Measurements from ENCODE around the gene CCND1.
A peak's percentile ranks its signal among the peaks of the same experiment; 100 is the strongest.

The CCND1 gene

DNA sequence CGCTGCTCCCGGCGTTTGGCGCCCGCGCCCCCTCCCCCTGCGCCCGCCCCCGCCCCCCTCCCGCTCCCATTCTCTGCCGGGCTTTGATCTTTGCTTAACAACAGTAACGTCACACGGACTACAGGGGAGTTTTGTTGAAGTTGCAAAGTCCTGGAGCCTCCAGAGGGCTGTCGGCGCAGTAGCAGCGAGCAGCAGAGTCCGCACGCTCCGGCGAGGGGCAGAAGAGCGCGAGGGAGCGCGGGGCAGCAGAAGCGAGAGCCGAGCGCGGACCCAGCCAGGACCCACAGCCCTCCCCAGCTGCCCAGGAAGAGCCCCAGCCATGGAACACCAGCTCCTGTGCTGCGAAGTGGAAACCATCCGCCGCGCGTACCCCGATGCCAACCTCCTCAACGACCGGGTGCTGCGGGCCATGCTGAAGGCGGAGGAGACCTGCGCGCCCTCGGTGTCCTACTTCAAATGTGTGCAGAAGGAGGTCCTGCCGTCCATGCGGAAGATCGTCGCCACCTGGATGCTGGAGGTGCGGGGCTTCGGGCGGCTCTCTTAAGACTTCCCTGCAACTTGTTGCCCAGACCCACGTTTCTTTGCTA, at the start of gene CCND1:
CCND1 (plus strand) TSS at position 162 of the 587 bp plus-strand sequence; CDS start at position 320, 158 bp downstream.
- DNase-seq: peak; percentile 51

DNA sequence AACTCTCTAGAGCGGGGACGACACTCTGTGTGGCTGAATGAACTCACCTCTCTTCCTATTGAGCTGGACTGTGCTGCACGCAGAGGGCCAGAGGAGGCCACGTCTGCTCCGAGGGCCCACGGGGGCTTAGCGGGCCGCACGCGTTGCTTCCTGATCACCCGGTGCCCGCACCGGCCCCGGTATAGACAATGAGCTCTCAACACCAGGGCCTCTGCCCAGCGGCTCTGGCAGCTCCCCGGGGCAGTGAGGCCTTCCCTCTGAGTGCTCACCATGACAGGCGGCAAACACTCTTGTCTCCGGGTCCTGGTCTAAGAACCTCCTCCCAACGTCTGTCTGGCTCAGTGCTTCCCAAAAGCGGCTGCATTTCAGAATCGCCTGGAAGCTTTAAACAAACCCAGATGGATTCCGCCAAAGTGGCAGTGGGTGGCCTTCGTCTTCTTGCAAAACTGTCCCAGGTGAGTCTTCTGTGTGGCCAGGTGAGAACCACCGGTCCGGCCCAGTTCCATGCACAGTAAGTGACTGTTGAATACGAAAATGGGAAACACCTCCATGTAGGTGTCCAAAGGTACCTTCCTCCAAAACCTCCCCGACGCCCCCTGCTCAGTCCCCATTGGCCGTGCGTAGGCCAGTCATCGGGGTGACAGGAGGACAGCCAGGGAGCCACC, 47.8 kb upstream of the CCND1 start:
- DNase-seq: no peak

DNA sequence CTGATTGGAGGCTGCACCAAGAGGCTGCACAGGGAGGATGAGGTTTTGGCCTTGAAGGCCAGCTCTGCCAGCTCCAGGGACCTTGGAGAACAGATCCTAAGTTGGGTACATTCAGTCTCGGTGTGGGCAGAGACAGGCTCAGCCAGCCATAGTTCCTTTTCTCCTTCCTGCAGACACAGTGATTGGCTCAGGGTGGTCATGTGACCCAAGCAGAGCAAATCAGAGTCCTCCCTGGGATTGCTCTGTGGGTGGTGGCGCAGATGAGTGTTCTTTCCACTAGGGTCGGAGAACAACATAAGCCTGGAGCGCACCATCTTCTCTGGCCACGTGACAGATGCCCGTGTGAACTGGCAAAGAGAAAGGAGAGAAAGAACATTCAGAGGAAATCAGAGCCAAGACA, 47.1 kb upstream of the CCND1 start:
- no peak for DNase-seq

DNA sequence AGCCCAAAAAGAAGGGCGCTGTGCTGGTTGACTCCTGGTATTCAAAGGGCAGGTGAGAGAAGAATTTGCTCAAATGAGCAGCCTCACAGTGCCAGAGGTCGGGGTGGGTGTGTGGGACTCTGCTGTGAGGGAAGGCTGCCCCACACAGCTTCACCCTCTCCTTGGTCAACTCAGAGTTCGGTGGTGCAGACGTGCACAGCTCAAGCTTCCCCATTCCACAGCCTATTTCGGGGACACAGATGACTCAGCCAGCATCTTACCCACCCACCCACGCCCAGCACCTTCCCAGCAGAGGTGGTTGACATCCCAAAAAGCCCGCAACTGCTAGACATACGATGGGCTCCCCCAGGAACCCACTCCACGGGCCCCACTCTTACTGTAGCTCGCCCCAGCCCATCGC, 46.5 kb upstream of the CCND1 start:
- DNase-seq: no peak

DNA sequence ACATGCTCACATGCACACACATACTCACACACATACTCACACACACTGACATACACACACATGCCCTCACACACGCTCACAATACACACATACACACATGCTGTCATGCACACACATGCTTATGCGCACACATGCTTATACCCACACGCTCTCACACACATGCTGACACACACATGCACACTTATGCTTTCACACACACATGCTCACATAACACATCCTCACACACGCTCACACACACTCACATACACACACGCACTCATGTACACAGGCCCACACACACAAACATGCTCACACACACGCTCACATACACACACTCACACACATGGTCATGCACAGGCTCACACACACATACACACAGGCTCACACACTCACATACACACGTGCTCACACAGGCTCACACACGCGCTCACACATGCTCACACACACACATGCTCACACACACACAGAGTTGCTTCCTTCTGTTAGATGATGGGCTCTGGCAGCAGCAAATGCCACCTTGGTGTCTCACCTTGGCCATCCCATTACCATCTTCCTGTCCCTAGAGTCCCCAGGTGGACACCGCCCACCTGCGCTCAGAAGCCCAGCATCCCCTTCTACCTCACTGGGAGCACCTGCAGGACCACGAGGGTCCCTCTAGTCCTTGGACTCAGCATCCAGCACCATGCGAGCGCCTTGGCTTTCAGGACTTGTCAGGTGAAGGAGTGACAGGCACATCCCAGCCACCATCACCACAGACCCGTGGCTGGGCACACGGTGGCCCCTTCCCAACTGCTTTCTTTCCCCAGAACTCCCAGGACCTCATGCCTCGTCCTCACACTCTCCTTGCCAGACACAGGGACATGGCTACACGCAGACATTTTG, 44.9 kb upstream of the CCND1 start:
- DNase-seq: no peak

DNA sequence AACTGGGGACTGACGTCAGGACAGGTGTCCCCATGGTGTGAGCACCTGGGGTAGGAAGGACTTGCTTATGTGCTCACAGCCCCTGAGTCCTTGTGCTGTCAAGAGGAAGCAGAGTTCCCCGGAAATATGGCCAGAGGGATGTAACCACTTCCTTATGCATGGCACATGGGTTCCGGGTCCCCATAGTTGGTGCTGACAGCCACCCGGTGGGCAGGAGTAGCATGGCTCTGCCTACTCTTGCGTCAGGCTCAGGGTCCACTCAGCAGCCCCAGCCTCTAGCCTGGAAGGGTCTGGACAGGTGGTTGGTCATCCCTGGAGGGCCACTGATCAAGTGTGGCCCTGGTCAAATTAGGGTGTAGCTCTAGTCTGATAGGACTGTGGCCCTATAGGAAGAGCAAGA, 42.8 kb upstream of the CCND1 start:
- no peak for DNase-seq

DNA sequence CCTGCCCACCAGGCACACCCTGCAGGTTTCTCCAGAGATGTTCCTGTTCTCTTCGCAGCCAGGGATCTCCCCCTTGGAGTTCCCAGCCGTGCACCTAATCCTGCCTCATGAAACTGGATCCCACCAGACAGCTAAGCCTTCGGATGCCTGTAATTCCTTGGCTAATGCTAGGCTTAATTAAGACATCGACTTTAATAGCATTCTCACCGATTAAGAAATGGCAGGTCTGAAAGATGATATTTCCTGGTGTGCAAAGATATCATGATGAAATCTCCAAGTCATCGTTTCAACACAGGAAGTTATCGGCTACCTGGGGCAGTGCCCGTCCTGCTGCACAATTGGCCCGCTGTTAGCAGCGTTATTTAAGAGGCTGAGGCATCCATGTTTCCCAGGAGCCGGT, 41.5 kb upstream of the CCND1 start:
- DNase-seq: no peak

DNA sequence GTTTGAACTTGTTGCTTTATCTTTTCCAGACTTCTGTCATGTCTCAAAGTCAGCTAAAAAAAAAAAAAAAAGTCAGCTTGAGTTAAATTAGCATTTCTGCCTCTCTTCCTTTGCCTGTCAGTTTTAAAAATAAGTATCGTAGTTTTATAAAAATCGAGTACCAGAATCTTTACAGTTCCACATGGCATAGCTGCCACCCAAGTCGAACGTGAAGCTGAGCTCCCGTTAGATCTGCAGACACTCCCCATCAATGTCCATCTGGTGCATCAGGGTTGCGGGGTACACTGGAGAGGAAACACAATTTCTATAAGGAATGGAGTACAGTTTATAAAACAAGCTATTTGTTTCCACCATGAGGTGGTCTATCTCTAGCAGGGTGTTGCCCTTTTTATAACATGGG, 41.0 kb upstream of the CCND1 start:
- no peak for DNase-seq

DNA sequence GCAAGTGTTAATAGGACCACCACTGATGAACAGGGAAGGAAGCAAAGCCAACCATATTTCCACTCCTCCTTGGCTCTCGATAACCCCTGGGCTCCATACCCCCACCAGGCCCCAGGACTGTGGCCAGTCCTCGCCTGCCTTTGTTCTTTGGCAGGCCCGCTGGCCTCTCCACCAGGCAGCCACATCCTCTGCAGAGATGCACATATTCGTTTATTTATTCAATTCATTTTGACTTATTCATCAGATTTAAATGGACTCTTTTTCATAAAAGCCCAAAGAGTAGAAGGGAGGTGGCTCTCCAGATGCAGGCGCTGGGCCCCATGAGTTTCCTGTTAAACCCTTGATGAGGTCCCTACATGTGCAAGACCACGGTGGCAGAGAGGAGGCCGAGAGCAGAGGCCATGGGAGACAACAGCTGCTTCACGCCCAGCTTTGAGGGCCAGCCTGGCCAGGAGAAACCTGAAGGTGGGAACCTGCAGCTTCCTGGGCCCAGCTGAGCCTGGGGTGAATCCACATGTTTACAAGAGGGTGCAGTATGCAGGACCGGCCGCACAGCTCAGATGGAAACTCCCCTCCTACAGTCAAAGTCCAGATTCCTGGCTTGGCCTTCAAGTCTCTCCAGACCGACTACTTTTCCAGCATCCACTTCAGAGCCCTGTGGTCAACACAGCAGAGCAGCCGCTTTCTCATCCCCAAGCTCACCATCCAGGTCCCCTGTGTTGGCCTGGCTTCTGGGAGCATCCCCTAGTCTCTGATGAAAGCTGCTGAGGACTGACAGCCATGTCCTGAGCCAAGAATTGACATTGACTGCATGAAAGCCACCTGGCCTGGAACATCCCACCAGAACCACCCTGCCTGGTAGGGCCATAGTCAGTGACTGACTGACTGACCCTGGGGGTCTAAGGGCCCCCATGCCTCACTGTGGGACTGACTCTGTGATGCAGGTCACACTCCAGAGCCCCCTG, 39.7 kb upstream of the CCND1 start:
- DNase-seq: no peak

DNA sequence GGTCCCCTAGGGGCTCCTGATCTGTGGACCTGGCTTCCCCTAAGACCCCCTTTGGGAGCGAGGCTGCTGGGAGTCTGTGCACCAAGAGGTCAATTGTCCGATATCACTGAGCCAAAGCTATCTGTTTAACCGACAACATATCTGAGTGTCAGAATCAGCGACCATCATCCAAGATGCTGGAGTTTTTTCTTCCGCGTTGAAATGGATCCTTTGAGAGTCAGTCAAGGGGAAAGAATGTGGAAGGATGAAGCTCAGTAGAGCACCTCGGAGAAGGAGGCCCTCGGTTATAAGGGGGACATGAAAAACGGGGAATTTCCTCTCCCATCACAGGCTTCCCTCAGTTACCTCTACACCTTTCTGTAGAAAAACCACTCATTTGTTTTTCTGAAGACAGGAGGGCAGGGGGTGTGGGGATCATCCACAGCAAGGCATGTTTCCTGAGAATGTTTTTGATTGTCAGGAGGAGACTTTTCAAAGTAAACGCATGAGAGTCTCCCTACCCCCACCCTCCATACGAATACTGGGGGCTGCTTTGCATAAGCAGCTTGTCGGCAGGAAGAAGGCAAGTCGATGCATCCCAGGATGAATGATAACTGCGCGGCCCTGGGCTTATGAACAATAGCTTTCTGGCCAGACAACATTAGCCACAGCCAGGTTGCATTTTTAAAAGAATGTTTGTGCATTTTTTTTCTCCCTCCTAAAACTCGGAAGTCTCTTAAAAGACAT, 37.7 kb upstream of the CCND1 start:
- DNase-seq: no peak

DNA sequence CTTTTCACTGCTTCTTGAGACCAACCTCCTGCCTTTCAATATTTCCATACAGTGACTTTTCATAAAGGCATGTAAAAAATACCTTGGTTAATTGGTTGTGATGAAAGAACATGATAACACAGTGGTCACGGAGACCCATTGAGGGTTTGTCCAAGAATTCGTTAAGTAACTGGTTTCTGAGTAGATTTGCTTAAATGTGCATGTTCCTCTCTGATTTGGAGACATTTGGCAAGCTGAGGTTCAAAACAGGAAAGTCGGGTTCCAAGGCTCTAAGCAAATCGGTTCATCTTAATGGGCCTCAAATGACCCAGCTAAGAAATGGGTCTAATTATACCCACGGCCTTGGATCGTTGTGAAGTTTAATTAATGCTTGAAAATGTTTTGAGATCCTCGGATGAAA, 36.9 kb upstream of the CCND1 start:
- no peak for DNase-seq

DNA sequence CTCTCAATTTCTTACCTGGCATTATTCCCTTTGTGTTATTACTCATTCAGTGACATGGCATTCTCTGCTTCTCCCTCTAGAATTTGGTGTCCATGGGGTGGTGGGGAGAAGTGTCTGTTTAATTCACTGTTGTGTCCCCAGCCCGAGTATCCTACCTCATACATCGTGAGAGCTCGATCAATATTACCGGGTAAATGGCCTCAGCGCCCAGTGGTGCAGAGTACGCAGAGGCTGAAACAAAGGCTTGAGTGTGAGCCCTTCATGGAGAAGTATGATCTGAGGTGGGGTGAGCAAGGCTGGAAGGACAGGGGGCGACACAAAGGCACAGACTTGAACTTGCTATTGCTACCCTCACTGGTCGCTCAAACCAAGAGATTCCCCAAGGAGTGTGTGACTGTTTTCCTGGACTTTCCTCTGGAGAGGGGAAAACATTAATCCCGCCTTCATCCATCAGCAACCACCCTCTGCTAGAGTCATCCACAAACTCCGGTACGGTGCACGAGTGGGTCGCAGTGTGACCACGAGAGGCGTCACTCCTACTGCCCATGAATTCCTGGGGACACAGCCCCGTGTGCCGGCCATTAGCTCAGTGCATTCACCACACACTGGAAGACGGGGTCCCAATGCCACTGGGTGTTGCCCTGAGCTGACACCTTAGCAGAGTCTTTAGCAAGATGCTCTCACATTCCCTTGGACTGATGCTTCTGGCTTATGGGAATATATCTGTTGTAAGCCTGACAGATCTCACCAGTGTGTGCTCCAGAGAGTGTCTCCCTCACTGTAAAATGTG, 35.0 kb upstream of the CCND1 start:
- no peak for DNase-seq

DNA sequence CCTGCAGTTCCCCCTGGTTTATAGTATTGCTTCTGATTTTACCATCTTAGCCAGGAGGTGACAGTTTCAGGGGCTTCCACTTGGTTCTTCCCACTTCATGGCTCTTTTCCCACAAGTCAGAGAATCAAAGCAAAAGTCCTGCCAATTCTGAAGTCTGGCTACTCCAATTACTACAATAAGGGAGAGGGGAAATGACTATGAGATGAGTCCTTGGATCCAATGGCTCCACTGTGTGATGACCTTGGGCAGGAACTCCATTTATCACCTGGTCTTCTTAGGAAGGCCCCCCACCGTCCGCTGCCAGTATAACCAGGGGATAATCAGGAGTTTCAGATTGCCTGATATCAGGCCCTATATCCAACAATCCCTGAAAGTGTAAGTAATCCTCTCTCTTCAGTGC, 31.6 kb upstream of the CCND1 start:
- no peak for DNase-seq

DNA sequence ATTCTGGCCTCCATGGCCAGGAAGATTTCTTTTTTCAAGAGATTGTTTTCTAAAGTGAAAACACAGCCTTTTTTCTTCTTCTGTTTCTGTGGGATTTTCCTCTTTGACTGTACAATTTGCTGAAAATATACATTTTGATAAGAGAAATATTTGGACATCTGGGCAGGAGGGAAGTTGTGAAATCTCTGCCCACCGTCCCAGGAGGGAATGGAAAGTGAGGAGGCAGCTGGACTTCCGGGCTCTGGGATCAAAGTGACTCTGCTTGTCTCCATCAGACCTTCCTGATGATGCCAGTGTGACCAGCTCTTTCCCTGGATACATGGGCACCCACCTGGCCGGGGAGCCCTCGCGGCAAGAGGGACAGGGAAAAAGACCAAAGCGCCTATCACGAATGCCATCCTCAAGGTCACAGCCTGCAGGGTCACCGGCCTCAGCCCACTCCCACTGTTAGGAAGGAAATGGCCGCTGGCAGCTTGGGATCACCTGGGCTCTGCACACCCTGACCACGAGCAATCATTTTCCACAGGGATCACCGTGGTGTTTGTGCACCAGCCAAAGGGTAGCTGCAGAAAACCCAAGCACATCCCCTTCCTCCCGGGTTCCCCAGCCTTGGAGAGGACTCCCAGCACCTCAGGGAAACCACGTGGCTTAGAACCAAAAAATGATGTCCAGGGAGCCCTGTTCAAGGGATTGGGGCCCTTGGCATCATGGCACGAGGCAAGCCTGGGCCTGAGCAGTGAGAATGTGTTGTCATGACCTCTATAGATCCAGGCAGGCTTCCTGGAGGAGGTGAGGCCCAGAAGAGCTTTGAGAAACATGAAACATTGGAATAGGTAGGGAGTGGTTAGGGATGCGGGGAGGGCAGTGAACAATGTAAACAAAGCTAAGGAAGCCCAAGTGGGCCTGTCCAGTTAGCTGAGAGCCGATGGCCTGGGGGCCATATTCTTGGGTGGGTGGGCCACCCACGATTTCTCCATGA, 29.1 kb upstream of the CCND1 start:
- DNase-seq: no peak

DNA sequence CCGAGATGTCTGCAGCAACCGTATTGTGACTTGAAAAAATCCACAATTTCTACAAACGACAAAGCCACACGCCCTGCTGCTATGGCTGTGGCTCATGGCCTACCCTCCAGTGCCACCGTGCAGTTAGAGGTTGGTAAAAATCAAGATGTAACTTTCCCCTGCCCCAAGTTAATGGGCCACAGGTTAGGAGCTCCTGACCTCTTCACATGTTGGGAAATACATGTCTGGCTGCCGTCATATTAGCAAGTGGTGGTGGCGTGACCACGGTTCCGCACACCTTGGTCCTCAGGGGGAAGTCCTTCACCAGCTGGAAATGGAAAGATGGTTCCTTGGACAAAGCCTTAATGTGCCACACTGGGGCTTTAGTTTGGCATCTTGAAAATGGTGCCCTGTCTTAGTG, 27.4 kb upstream of the CCND1 start:
- DNase-seq: no peak

DNA sequence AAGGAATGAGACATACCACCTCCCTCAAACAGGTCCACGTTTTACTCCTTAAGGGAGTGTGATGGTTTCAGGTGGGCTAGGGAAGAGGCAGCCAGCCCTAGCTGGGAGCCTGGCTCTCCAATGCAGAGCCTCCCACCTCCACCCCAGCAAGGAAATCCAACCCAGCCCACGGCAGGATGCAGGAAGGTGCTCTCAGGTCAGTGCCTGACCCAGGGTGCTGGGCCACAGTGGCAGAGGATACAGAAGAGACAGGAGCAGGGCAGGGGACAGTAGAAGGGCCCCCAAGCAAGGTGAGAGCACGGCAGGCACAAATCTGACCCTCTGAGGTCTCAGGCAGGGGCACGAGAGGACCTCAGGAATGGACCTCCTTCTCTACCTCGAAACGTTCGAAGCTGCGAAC, 26.9 kb upstream of the CCND1 start:
- DNase-seq: no peak

DNA sequence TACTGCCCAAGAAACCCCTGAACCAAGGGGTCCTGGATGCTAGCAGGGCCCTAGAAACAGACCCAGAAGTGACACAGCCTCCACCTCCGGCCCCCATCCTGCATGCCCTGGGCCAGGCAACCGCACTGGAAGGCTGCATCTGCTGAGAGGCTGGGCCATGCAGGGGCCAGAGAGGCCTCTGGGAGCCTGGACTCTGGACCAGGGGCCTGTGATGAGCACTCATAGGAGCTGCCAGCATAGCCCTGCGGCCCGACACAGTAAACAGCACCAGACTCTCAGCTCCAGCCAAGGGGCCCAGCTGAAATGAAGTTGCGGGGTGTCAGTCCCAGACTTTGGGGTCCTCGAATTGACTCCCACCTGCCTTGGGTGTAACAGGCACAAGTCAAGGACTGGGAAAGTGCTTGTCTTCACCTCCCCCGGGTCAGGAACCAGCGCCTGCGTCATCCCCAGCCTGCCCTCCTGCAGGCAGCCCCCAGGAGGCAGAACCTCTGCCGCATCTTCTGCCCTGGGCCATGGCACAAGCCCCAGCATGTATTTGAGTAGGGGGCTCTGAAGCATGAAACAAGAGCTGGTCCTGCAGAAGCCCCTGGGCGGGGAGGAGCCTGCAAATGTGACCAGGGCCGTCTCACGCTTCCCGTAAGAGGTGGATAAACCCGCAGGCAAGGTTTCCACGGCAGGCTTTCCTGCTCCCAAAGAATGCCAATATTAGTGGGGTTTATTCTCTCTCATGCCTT, 25.2 kb upstream of the CCND1 start:
- DNase-seq: no peak

DNA sequence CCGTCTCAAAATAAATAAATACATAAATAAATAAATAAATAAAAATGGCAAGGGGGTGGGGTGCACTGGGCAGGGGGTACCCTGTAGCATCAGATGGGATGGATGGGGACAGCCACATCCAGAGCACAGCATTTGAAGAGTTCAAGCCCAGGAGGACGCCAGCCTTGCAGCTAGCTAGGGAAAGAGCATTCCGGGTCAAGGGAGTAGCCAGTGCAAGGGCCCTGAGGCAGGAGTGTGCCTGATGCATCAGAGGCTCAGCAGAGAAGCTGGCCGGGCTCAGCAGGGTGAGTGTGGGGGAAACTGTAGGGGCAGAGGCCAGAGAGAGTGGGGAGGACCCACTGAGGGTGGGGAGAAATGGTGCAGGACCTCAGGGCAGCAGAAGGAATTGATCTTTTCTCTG, 23.7 kb upstream of the CCND1 start:
- no peak for DNase-seq

DNA sequence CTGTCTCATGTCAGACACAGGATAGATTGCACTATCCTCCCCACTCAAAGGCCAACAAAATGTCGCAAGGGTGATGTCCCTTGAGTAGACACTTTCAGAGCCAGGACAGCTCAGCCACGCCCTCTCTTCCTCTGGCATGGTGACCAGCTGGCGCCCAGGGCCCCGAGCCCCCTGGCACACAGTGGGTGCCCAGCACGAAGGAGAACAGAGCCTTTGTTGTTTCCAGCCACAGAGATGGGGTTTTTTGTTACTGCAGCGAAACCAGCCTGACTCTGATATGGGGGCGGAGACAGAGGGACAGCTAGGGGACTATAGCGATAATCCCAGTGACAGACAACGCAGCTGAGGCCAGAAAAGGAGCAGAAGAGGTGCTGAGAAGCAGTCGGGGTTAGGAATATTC, 23.3 kb upstream of the CCND1 start:
- no peak for DNase-seq
